GM19452 (cell line): ENCODE data around the gene DPF3.

Source experiments
- ATAC-seq: cut with Tn5 transposase; IDR thresholded peaks from one replicate; pipeline ENCODE4 v1.9.1; 2021; ENCODE audit not compliant: unreplicated experiment

The DPF3 gene

GRCh38 chr14:72904840-72905561 is 11.1 kb upstream of the DPF3 start:
- ATAC-seq: no peak

- no peak for ATAC-seq
These were observed 10.3 kb upstream of the DPF3 start for GRCh38 chr14:72904218-72904617.

GRCh38 chr14:72903716-72904115 is 9.8 kb upstream of the DPF3 start:
- no peak for ATAC-seq

GRCh38 chr14:72902801-72903530 is 9.1 kb upstream of the DPF3 start:
- ATAC-seq: no peak

GRCh38 chr14:72901361-72901760 is 7.5 kb upstream of the DPF3 start:
- no peak for ATAC-seq

- no peak for ATAC-seq
These were observed 4.5 kb upstream of the DPF3 start for GRCh38 chr14:72898448-72898847.

GRCh38 chr14:72894623-72895378 is 900 bp upstream of the DPF3 start:
- no peak for ATAC-seq

- ATAC-seq: no peak
These were observed 372 bp upstream of the DPF3 start for GRCh38 chr14:72894323-72894622.

GRCh38 chr14:72892879-72893635 is 844 bp downstream of the DPF3 start:
- ATAC-seq: peak; percentile 8

GRCh38 chr14:72892103-72892878 is 1.6 kb downstream of the DPF3 start:
- no peak for ATAC-seq

- ATAC-seq: no peak
These were observed 2.2 kb downstream of the DPF3 start for GRCh38 chr14:72891666-72892102.

GRCh38 chr14:72889366-72889765 is 4.5 kb downstream of the DPF3 start:
- no peak for ATAC-seq

GRCh38 chr14:72888636-72889201 is 5.2 kb downstream of the DPF3 start:
- no peak for ATAC-seq

GRCh38 chr14:72888192-72888591 is 5.7 kb downstream of the DPF3 start:
- ATAC-seq: no peak

- ATAC-seq: no peak
These were observed 6.4 kb downstream of the DPF3 start for GRCh38 chr14:72887514-72887913.

GRCh38 chr14:72884386-72884785 is 9.5 kb downstream of the DPF3 start:
- no peak for ATAC-seq

- no peak for ATAC-seq
These were observed 9.9 kb downstream of the DPF3 start for GRCh38 chr14:72883961-72884360.

GRCh38 chr14:72883109-72883508 is 10.8 kb downstream of the DPF3 start:
- no peak for ATAC-seq

GRCh38 chr14:72882463-72882862 is 11.4 kb downstream of the DPF3 start:
- ATAC-seq: no peak

GRCh38 chr14:72882047-72882446 is 11.9 kb downstream of the DPF3 start:
- no peak for ATAC-seq
